HepG2 (cell line): ENCODE data around the gene HDAC8. TPM values are rescaled to one million over a fixed set of nuclear protein-coding genes. Genes with fewer than 3 reads are reported as not detected.

ENCODE experiments used
- ATAC-seq: fragments of 200-7000 bp; cut with Tn5 transposase; 3 replicates; pipeline ENCODE4 v1.9.1; 2020; ENCODE audit warnings: mild to moderate bottlenecking, moderate library complexity
- BruUV-seq: library from RNA; stranded (reverse); fragments of 400-500 nt; replicated peaks from 2 replicates; lab custom pipeline; 2021; lab: Mats Ljungman, UMichigan
- CTCF ChIA-PET: fragments of 300-600 bp; formaldehyde crosslinking; extraction: SDS; loops from one replicate; lab custom pipeline; 2021; ENCODE audit warnings: low total read pairs, inconsistent platforms, low intra/inter-chr PET ratio; lab: Yijun Ruan, JAX
- POLR2A ChIA-PET: fragments of 350-600 bp; sonication (Branson Sonifier 250); formaldehyde crosslinking; loops from one replicate; lab custom pipeline; 2020; ENCODE audit warnings: antibody characterized with exemption, inconsistent platforms; lab: Yijun Ruan, JAX
- DNase-seq: peaks from one replicate; pipeline ENCODE4 v3.0.0-alpha.2; 2015; ENCODE audit warnings: low spot score
- FAIRE-seq: peaks from 3 replicates; lab custom pipeline; 2011; peaks lifted over from hg19 to GRCh38; lab: Jason Lieb, UNC
- H2AFZ ChIP-seq: one replicate; pipeline ENCODE4 v1.6.1; 2011; ENCODE audit warnings: low read length, inconsistent platforms
- H3K27ac ChIP-seq: fragments of 300-600 bp; 3 replicates; pipeline ENCODE4 v1.8.0; 2011; ENCODE audit warnings: mixed run types, mild to moderate bottlenecking, mixed read lengths, low read length, inconsistent platforms; ENCODE audit not compliant: insufficient read depth; ENCODE audit errors: extremely low read length
- H3K27me3 ChIP-seq, 2 experiments: fragments of 200-600 bp in 1 of 2; 2 replicates in 1 of 2; 3 replicates in 1 of 2; pipeline versions ENCODE4 v1.6.0 to v1.8.0; 2011; ENCODE audit warnings: low read length in 2 of 2, mild to moderate bottlenecking in 2 of 2, moderate library complexity in 2 of 2, inconsistent platforms in 1 of 2; ENCODE audit not compliant: insufficient read depth in 2 of 2, control insufficient read depth in 1 of 2
- H3K36me3 ChIP-seq, 2 experiments: fragments of 200-600 bp in 1 of 2; replicated peaks in 1 of 2; 2 replicates in 1 of 2; 3 replicates in 1 of 2; pipeline versions ENCODE4 v1.5.1 to v1.8.0; 2011; ENCODE audit warnings: low read length in 2 of 2, inconsistent platforms in 1 of 2; ENCODE audit not compliant: insufficient read depth in 2 of 2, control insufficient read depth in 1 of 2
- H3K4me1 ChIP-seq: 2 replicates; pipeline ENCODE4 v1.5.1; 2012; ENCODE audit warnings: low read length, inconsistent platforms; ENCODE audit not compliant: insufficient read depth
- H3K4me2 ChIP-seq: 2 replicates; pipeline ENCODE4 v1.6.0; 2011; ENCODE audit warnings: low read depth, low read length, inconsistent platforms
- H3K4me3 ChIP-seq, 3 experiments: fragments of 200-600 bp in 1 of 3; sonication (generic), shearing (Covaris generic) in 1 of 3; replicated peaks in 1 of 3; 2 replicates each; pipeline ENCODE4 v1.5.1; 2011 to 2016; ENCODE audit warnings: low read length in 3 of 3, inconsistent platforms in 2 of 3, low read depth in 2 of 3, mild to moderate bottlenecking in 2 of 3, control low read depth in 1 of 3, mixed read lengths in 1 of 3; ENCODE audit not compliant: insufficient read depth in 1 of 3
- H3K79me2 ChIP-seq: one replicate; pipeline ENCODE4 v1.6.1; 2011; ENCODE audit warnings: low read length, inconsistent platforms; ENCODE audit not compliant: insufficient read depth
- H3K9ac ChIP-seq: 2 replicates; pipeline ENCODE4 v1.6.0; 2011; ENCODE audit warnings: mild to moderate bottlenecking, low read depth, low read length, inconsistent platforms; ENCODE audit not compliant: insufficient read depth
- H3K9me3 ChIP-seq: 2 replicates; pipeline ENCODE4 v1.5.1; 2012; ENCODE audit warnings: mild to moderate bottlenecking, low read length
- H4K20me1 ChIP-seq: 2 replicates; pipeline ENCODE4 v1.6.0; 2011; ENCODE audit warnings: inconsistent platforms, mild to moderate bottlenecking, low read length, moderate library complexity; ENCODE audit not compliant: insufficient read depth
- ARHGAP35 ChIP-seq: sonication (generic); formaldehyde crosslinking; IDR thresholded peaks from 2 replicates; pipeline ENCODE4 v1.9.0; 2022; ENCODE audit warnings: mild to moderate bottlenecking, inconsistent platforms, moderate library complexity, missing genetic modification reagents, borderline replicate concordance
- CBFB ChIP-seq: sonication (generic); formaldehyde crosslinking; IDR thresholded peaks from 2 replicates; pipeline ENCODE4 v1.4.0; 2020; ENCODE audit warnings: missing genetic modification reagents
- MED8 ChIP-seq: sonication (generic); formaldehyde crosslinking; IDR thresholded peaks from 2 replicates; pipeline ENCODE4 v1.8.1; 2023; ENCODE audit warnings: mild to moderate bottlenecking, missing genetic modification reagents; ENCODE audit not compliant: insufficient replicate concordance
- PCBP2 ChIP-seq: fragments of 200-400 bp; formaldehyde crosslinking; optimal IDR thresholded peaks from 2 replicates; pipeline ENCODE3; 2018; ENCODE audit warnings: low read length, low read depth; ENCODE audit not compliant: poor library complexity, severe bottlenecking
- RBAK ChIP-seq: sonication (generic); formaldehyde crosslinking; IDR thresholded peaks from 2 replicates; pipeline ENCODE4 v1.5.1; 2020; ENCODE audit warnings: mild to moderate bottlenecking, missing genetic modification reagents
- RFXAP ChIP-seq: sonication (generic); formaldehyde crosslinking; IDR thresholded peaks from 2 replicates; pipeline ENCODE4 v1.4.0; 2020; ENCODE audit warnings: missing genetic modification reagents, borderline replicate concordance
- TBP ChIP-seq: sonication (generic); formaldehyde crosslinking; IDR thresholded peaks from 2 replicates; pipeline ENCODE4 v1.5.0; 2020; ENCODE audit warnings: missing genetic modification reagents
- ZFY ChIP-seq: sonication (generic); formaldehyde crosslinking; IDR thresholded peaks from 2 replicates; pipeline ENCODE4 v1.4.0; 2020; ENCODE audit warnings: missing genetic modification reagents
- ZKSCAN1 ChIP-seq: fragments of 150-350 bp; IDR thresholded peaks from 2 replicates; pipeline ENCODE4 v1.6.1; 2014; ENCODE audit warnings: low read length
- ZMYM4 ChIP-seq: sonication (generic); formaldehyde crosslinking; IDR thresholded peaks from 2 replicates; pipeline ENCODE4 v1.8.1; 2023; ENCODE audit warnings: mild to moderate bottlenecking, missing genetic modification reagents
- ZNF17 ChIP-seq: sonication (generic); formaldehyde crosslinking; IDR thresholded peaks from 2 replicates; pipeline ENCODE4 v1.5.0; 2020; ENCODE audit warnings: mild to moderate bottlenecking, missing genetic modification reagents
- ZNF337 ChIP-seq: sonication (generic); formaldehyde crosslinking; IDR thresholded peaks from 2 replicates; pipeline ENCODE4 v1.5.1; 2020; ENCODE audit warnings: missing genetic modification reagents, low read depth, mild to moderate bottlenecking, borderline replicate concordance
- ZNF501 ChIP-seq: sonication (generic); formaldehyde crosslinking; IDR thresholded peaks from 2 replicates; pipeline ENCODE4 v1.5.1; 2020; ENCODE audit warnings: mild to moderate bottlenecking, moderate library complexity, missing genetic modification reagents
- ZNF660 ChIP-seq: sonication (generic); formaldehyde crosslinking; IDR thresholded peaks from 2 replicates; pipeline ENCODE4 v1.5.1; 2020; ENCODE audit warnings: mild to moderate bottlenecking, low read depth, missing genetic modification reagents, borderline replicate concordance
- ZNF672 ChIP-seq: sonication (generic); formaldehyde crosslinking; IDR thresholded peaks from 2 replicates; pipeline ENCODE4 v1.8.1; 2022; ENCODE audit warnings: missing genetic modification reagents
- ZNF7 ChIP-seq: IDR thresholded peaks from 2 replicates; pipeline ENCODE4 v1.6.1; 2016; ENCODE audit warnings: missing biosample characterization, missing genetic modification reagents
- ZSCAN30 ChIP-seq: sonication (generic); formaldehyde crosslinking; IDR thresholded peaks from 2 replicates; pipeline ENCODE4 v1.5.0; 2020; ENCODE audit warnings: mild to moderate bottlenecking, missing genetic modification reagents
- WGBS: methylation state at CpG from one replicate; pipeline ENCODE4 v1.1.6; 2017; ENCODE audit warnings: low lambda C conversion rate; 5-methylcytosine and 5-hydroxymethylcytosine counted together
- in situ Hi-C: cut with HindIII; loops from 2 replicates; pipeline ENCODE4 v1.10.0; 2017; ENCODE audit warnings: low pct_unique_long_range_greater_than_20kb; ENCODE audit not compliant: extremely low pct_ligation_motif_present
- intact Hi-C: fragments of 100-400 bp; cut with micrococcal nuclease; formaldehyde crosslinking; loops from one replicate; pipeline ENCODE4 v1.10.0; 2022; ENCODE audit not compliant: unreplicated experiment
- polyA plus RNA-seq, 8 experiments: library from polyadenylated mRNA; depleted of rRNA in 3 of 8; stranded (reverse) in 7 of 8; unstranded in 1 of 8; fragments of >200 nt; fragmentation: Illumina TruSeq in 4 of 8; extraction: Trizol in 4 of 8; gene quantifications; 2 replicates each; pipeline versions ENCODE4 v1.2.1 to v1.2.3, GENCODE V29; 2011 to 2016; ENCODE audit warnings: low read depth in 4 of 8, missing spikeins in 1 of 8, mixed read lengths in 1 of 8; ENCODE audit not compliant: insufficient read depth in 1 of 8
- total RNA-seq, 5 experiments: library from RNA; depleted of rRNA; stranded (reverse); fragments of >200 nt; fragmentation: Illumina TruSeq; extraction: Trizol; gene quantifications; 2 replicates each; pipeline ENCODE4 v1.2.3, GENCODE V29; 2016; ENCODE audit warnings: low read depth in 1 of 5
- TF ChIP-seq, protein P1 (sequence below): IDR thresholded peaks from 2 replicates; pipeline ENCODE4 v1.6.1; 2016; ENCODE audit warnings: mild to moderate bottlenecking
- TF ChIP-seq, protein P2 (sequence below): sonication (generic); formaldehyde crosslinking; IDR thresholded peaks from 2 replicates; pipeline ENCODE4 v1.4.0; 2020; ENCODE audit warnings: missing genetic modification reagents

Gene HDAC8
- total and polyA plus RNA-seq, 2 of the 13 experiments (the other 11 are each of a cell fraction or from before 2014, with no cell fraction given), result 13.7 to 28.6 TPM

DNA sequence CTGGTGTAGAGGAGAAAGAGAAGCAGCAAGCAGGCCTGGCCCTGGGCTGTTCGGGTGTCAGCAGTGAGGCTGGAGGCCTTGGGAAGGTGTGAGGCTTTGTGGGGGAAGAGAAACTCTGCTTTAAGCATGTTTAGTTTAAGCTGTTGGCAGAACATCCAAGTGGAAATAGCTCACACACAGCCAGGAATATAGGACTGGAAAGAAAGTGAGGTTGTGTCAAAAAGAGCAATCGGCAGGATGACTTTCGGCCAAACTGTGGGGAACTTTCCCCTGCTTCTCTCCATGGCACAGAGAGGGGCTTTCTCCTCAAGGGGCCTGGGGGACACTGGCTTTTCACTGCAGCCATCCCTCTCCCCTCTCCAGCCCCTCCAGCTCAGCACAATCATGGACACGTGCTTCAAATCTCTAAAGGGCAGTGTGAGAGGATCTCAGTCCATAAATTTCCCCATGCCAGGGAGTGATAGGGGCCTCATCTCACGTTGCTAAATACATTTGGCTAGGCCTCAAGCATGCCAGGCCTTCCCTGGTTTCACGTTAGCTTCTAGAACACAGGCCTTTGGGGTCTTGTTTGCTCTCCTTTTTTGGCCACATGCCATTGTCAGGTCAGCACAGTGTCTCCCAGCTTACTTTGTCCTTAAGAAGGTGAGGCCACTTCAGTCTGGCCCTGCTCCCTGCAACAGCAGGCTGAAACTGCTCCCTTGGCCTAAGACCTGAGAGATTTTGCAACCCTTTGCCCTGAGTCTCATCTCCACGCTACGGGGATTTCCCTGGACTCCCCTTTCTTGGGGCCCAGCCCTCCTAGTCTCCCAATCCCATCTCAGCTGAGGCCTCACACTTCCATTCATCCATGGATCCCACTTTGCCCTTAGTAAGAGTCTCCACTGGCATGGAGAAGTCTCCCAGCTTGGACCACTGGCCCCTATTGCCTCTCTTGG lies 258.7 kb downstream of the HDAC8 start:
- FAIRE-seq, result no peak
- no TSS peak for BruUV-seq
- in situ Hi-C loops, result no loop called here

More for the DNA sequence above, 258.7 kb downstream of the HDAC8 start:
- Histone ChIP-seq H4K20me1 (no peaks in the 10 kb centered on the region), H3K36me3 (no peaks in the 10 kb centered on the region), H3K4me3 (no peak overlapping the region), H2AFZ (no peak overlapping the region), H3K27ac (no peak overlapping the region), H3K4me1 (peaks cover 16% of the 10 kb centered on the region), H3K9ac (no peak overlapping the region), H3K4me2 (no peak overlapping the region), H3K27me3 (peaks cover 0 to 11% of the 10 kb centered on the region in 2 experiments; a peak in 1 of 5 replicates), H3K79me2 (no peaks in the 10 kb centered on the region)
- CTCF ChIA-PET, result no interaction called here
- intact Hi-C loops, result no loop called here
- no peak for ATAC-seq
- POLR2A ChIA-PET, result no interaction called here
- no peak for DNase-seq
- 52% methylated on average over 6 of the region's 8 CpGs for WGBS
- no peak for TF ChIP-seq ZFY (CRISPR knock-in tag)
- TF ChIP-seq ZNF660 (CRISPR knock-in tag), result no peak
- TF ChIP-seq, protein P1, sequence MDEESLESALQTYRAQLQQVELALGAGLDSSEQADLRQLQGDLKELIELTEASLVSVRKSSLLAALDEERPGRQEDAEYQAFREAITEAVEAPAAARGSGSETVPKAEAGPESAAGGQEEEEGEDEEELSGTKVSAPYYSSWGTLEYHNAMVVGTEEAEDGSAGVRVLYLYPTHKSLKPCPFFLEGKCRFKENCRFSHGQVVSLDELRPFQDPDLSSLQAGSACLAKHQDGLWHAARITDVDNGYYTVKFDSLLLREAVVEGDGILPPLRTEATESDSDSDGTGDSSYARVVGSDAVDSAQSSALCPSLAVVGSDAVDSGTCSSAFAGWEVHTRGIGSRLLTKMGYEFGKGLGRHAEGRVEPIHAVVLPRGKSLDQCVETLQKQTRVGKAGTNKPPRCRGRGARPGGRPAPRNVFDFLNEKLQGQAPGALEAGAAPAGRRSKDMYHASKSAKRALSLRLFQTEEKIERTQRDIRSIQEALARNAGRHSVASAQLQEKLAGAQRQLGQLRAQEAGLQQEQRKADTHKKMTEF (CRISPR knock-in tag), result no peak
- no peak for TF ChIP-seq RFXAP (CRISPR knock-in tag)
- no peak for TF ChIP-seq TBP (CRISPR knock-in tag)
- TF ChIP-seq ZKSCAN1, result no peak
- no peak for TF ChIP-seq ZNF337 (CRISPR knock-in tag)
- TF ChIP-seq, protein P2, sequence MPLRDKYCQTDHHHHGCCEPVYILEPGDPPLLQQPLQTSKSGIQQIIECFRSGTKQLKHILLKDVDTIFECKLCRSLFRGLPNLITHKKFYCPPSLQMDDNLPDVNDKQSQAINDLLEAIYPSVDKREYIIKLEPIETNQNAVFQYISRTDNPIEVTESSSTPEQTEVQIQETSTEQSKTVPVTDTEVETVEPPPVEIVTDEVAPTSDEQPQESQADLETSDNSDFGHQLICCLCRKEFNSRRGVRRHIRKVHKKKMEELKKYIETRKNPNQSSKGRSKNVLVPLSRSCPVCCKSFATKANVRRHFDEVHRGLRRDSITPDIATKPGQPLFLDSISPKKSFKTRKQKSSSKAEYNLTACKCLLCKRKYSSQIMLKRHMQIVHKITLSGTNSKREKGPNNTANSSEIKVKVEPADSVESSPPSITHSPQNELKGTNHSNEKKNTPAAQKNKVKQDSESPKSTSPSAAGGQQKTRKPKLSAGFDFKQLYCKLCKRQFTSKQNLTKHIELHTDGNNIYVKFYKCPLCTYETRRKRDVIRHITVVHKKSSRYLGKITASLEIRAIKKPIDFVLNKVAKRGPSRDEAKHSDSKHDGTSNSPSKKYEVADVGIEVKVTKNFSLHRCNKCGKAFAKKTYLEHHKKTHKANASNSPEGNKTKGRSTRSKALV (CRISPR knock-in tag), result no peak
- TF ChIP-seq RBAK (CRISPR knock-in tag), result no peak
- no peak for TF ChIP-seq PCBP2
- no peak for TF ChIP-seq CBFB (CRISPR knock-in tag)
- no peak for TF ChIP-seq MED8 (CRISPR knock-in tag)
- TF ChIP-seq ARHGAP35, result no peak
- TF ChIP-seq ZNF7 (CRISPR knock-in tag), result no peak
- no peak for TF ChIP-seq ZSCAN30 (CRISPR knock-in tag)
- TF ChIP-seq ZNF17 (CRISPR knock-in tag), result no peak
- TF ChIP-seq ZNF501, result no peak
- no peak for TF ChIP-seq ZNF672 (CRISPR knock-in tag)
- TF ChIP-seq ZMYM4 (CRISPR knock-in tag), result no peak
- TF ChIP-seq, all 625 proteins: peak for 0
- H3K9me3 ChIP-seq, result no peaks in the 10 kb centered on the region
